GM12892 (cell line): ENCODE results near the gene SLC4A2.
A peak's percentile ranks its signal among the peaks of the same experiment; 100 is the strongest.

Experiments
- DNase-seq: peaks from one replicate; pipeline ENCODE4 v3.0.0; 2011; ENCODE audit not compliant: insufficient read length
- FAIRE-seq: peaks from 2 replicates; lab custom pipeline; 2011; peaks lifted over from hg19 to GRCh38; lab: Jason Lieb, UNC
- POLR2A ChIP-seq: IDR thresholded peaks from 2 replicates; pipeline ENCODE4 v1.6.1; 2011; ENCODE audit warnings: low read depth, low read length, control low read depth
- POLR2AphosphoS5 ChIP-seq: IDR thresholded peaks from 2 replicates; pipeline ENCODE4 v1.6.1; 2011; ENCODE audit warnings: low read depth, low read length, control low read depth
- TAF1 ChIP-seq: IDR thresholded peaks from 2 replicates; pipeline ENCODE4 v1.6.1; 2011; ENCODE audit warnings: low read depth, mild to moderate bottlenecking, control low read depth, low read length, borderline replicate concordance

The SLC4A2 gene

GRCh38 chr7:151110236-151110940 is 51.0 kb downstream of the SLC4A2 start:
- no peak for DNase-seq
- TF ChIP-seq TAF1 (no peak), POLR2A (no peak), POLR2AphosphoS5 (no peak)
- FAIRE-seq, result no peak

- peak; percentile 53 for FAIRE-seq
- DNase-seq, result peak; percentile 94
- TF ChIP-seq TAF1, result no peak
- TF ChIP-seq POLR2AphosphoS5, result no peak
- no peak for TF ChIP-seq POLR2A
These were observed 51.7 kb downstream of the SLC4A2 start for GRCh38 chr7:151110941-151111645.

GRCh38 chr7:151113344-151114150 is 54.2 kb downstream of the SLC4A2 start:
- FAIRE-seq (no peak), DNase-seq (no peak)
- TF ChIP-seq TAF1 (no peak), POLR2AphosphoS5 (no peak), POLR2A (no peak)

- DNase-seq (no peak), FAIRE-seq (no peak)
- TF ChIP-seq TAF1 (no peak), POLR2AphosphoS5 (no peak), POLR2A (no peak)
These were observed 55.0 kb downstream of the SLC4A2 start for GRCh38 chr7:151114151-151115090.

GRCh38 chr7:151115121-151115835 is 55.9 kb downstream of the SLC4A2 start:
- peak; percentile 60 for DNase-seq
- no peak for FAIRE-seq
- TF ChIP-seq POLR2AphosphoS5 (no peak), POLR2A (no peak), TAF1 (no peak)

GRCh38 chr7:151115836-151116418 is 56.5 kb downstream of the SLC4A2 start:
- FAIRE-seq, result no peak
- no peak for DNase-seq

GRCh38 chr7:151116603-151117440 is 57.4 kb downstream of the SLC4A2 start:
- FAIRE-seq (no peak), DNase-seq (no peak)
- TF ChIP-seq POLR2AphosphoS5 (no peak), POLR2A (no peak), TAF1 (no peak)

More at GRCh38 chr7:151115836-151116418, 56.5 kb downstream of the SLC4A2 start:
- no peak for TF ChIP-seq TAF1

- TF ChIP-seq POLR2AphosphoS5, result no peak
- TF ChIP-seq POLR2A, result no peak
- TF ChIP-seq TAF1, result no peak
- FAIRE-seq (no peak), DNase-seq (no peak)
These were observed 58.2 kb downstream of the SLC4A2 start for GRCh38 chr7:151117565-151117964.

- DNase-seq (no peak), FAIRE-seq (no peak)
- TF ChIP-seq POLR2AphosphoS5 (no peak), TAF1 (no peak), POLR2A (no peak)
These were observed 59.0 kb downstream of the SLC4A2 start for GRCh38 chr7:151118108-151119054.
